SH-SY5Y (cell line): ENCODE measurements around the gene PPP1R8.

Experiments used
- GATA2 ChIP-seq: IDR thresholded peaks from 2 replicates; pipeline ENCODE4 v1.6.1; 2011; ENCODE audit warnings: mild to moderate bottlenecking, low read depth, low read length
- GATA3 ChIP-seq: IDR thresholded peaks from 2 replicates; pipeline ENCODE4 v1.6.1; 2011; ENCODE audit warnings: low read depth, mild to moderate bottlenecking, low read length, moderate library complexity

DNA sequence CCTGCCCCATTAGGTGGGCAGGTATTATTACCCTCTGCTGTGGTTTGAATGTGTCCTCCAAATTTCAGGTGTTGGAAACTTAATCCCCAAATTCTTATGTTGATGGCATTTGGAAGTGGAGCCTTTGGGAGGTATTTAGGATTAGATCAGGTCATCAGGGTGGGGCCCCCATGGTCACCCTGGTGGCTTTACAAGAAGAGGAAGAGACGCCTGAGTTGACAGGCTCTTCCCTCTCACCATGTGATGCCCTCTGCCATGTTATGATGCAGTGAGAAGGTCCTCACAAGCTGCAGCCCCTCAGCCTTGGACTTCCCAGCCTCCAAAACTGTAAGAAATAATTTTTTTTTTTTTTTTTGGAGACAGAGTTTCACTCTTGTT, 32.9 kb downstream of the PPP1R8 start:
- TF ChIP-seq GATA3 (no peak), GATA2 (no peak)
